Measurements from ENCODE around the gene PRKAR2A. TPM values are rescaled to one million over a fixed set of nuclear protein-coding genes. Genes with fewer than 3 reads are reported as not detected.
"Not testable (repeated sequence)": the region's sequence is repeated elsewhere in the genome, so short reads cannot be mapped to it uniquely, and the experiment has no call there.

Gene PRKAR2A
- total RNA-seq, 1 donor from 2014 or later = 47.6 TPM

- H3K27ac Mint-ChIP-seq (ENCODE audit: unreplicated experiment) = no peak overlapping the region
- no peak overlapping the region for H3K4me3 Mint-ChIP-seq
- DNase-seq (ENCODE audit: low read depth, low spot score) = no peak
- no peaks in the 10 kb centered on the region for H3K4me1 Mint-ChIP-seq
- no peaks in the 10 kb centered on the region for H3K9me3 Mint-ChIP-seq
- TF ChIP-seq CTCF (conservative IDR thresholded peaks at IDR 0.05) = no peak
- H3K36me3 Mint-ChIP-seq (ENCODE audit: low read depth) = no peaks in the 10 kb centered on the region
- H3K27me3 Mint-ChIP-seq (ENCODE audit: low read depth) = no peaks in the 10 kb centered on the region
Measured at GRCh38 chr3:48804930-48805329, 42.7 kb downstream of the PRKAR2A start.

GRCh38 chr3:48800831-48801230 is 46.8 kb downstream of the PRKAR2A start:
- H3K27ac Mint-ChIP-seq (ENCODE audit: unreplicated experiment); H3K27me3 Mint-ChIP-seq (ENCODE audit: low read depth); H3K4me3 Mint-ChIP-seq; DNase-seq (ENCODE audit: low read depth, low spot score); H3K36me3 Mint-ChIP-seq (ENCODE audit: low read depth); H3K4me1 Mint-ChIP-seq; H3K9me3 Mint-ChIP-seq: not testable (repeated sequence)

- Mint-ChIP-seq H3K4me1 (no peaks in the 10 kb centered on the region), H3K4me3 (no peak overlapping the region), H3K36me3 (ENCODE audit: low read depth) (no peaks in the 10 kb centered on the region), H3K9me3 (no peaks in the 10 kb centered on the region), H3K27me3 (ENCODE audit: low read depth) (no peaks in the 10 kb centered on the region), H3K27ac (ENCODE audit: unreplicated experiment) (no peak overlapping the region)
- DNase-seq (ENCODE audit: low read depth, low spot score) = no peak
- no peak for TF ChIP-seq CTCF (conservative IDR thresholded peaks at IDR 0.05)
Measured at GRCh38 chr3:48798998-48799397, 48.7 kb downstream of the PRKAR2A start.

- TF ChIP-seq CTCF (conservative IDR thresholded peaks at IDR 0.05) = no peak
- no peak overlapping the region for H3K27ac Mint-ChIP-seq (ENCODE audit: unreplicated experiment)
- no peaks in the 10 kb centered on the region for H3K27me3 Mint-ChIP-seq (ENCODE audit: low read depth)
Measured at GRCh38 chr3:48797626-48798025, 50.0 kb downstream of the PRKAR2A start.

GRCh38 chr3:48795997-48796732 is 51.5 kb downstream of the PRKAR2A start:
- no peak for TF ChIP-seq CTCF (conservative IDR thresholded peaks at IDR 0.05)
- no peaks in the 10 kb centered on the region for H3K36me3 Mint-ChIP-seq (ENCODE audit: low read depth)
- no peaks in the 10 kb centered on the region for H3K27me3 Mint-ChIP-seq (ENCODE audit: low read depth)
- H3K4me3 Mint-ChIP-seq = no peak overlapping the region
- no peaks in the 10 kb centered on the region for H3K9me3 Mint-ChIP-seq
- no peak for DNase-seq (ENCODE audit: low read depth, low spot score)
- H3K27ac Mint-ChIP-seq (ENCODE audit: unreplicated experiment) = no peak overlapping the region
- H3K4me1 Mint-ChIP-seq = no peaks in the 10 kb centered on the region

More at GRCh38 chr3:48797626-48798025, 50.0 kb downstream of the PRKAR2A start:
- no peaks in the 10 kb centered on the region for H3K4me1 Mint-ChIP-seq
- no peak overlapping the region for H3K4me3 Mint-ChIP-seq
- H3K36me3 Mint-ChIP-seq (ENCODE audit: low read depth) = no peaks in the 10 kb centered on the region
- DNase-seq (ENCODE audit: low read depth, low spot score) = no peak
- H3K9me3 Mint-ChIP-seq = no peaks in the 10 kb centered on the region

- not testable (repeated sequence) for H3K9me3 Mint-ChIP-seq
Measured at GRCh38 chr3:48793484-48793883, 54.2 kb downstream of the PRKAR2A start.

More at GRCh38 chr3:48793484-48793883, 54.2 kb downstream of the PRKAR2A start:
- not testable (repeated sequence) for H3K4me1 Mint-ChIP-seq; H3K36me3 Mint-ChIP-seq (ENCODE audit: low read depth); DNase-seq (ENCODE audit: low read depth, low spot score); H3K27me3 Mint-ChIP-seq (ENCODE audit: low read depth); H3K4me3 Mint-ChIP-seq; H3K27ac Mint-ChIP-seq (ENCODE audit: unreplicated experiment)

All from neural crest cell (in vitro differentiated cells).